ENCODE results near the gene SEMA5A. TPM values are rescaled to one million over a fixed set of nuclear protein-coding genes. Genes with fewer than 3 reads are reported as not detected.

The SEMA5A gene
- total RNA-seq, 1 donor from 2014 or later = 189 TPM

DNA sequence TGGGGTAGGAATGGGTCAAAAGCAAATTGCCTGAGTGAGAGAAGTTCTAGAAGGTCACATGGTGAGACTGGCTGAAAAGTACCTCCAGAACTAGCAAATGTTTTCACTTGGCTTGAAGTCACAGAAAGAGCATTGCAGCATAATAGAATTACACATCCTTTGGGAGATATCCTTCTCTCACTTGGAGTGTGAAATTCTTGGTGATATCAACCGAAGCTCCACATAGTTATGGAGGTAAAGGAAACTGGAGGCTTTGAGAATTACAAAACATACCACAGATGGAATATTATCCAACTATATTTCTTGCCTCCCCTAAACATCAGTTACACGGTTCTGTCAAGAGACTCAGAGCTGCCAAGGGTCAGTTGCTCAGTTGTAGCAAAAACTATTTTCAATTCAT, 182.4 kb downstream of the SEMA5A start:
- DNase-seq (ENCODE audit: extremely low spot score, unreplicated experiment) = no peak
- no peaks in the 10 kb centered on the region for H3K27me3 Mint-ChIP-seq (ENCODE audit: unreplicated experiment)
- peaks cover 38% of the 10 kb centered on the region for H3K4me1 Mint-ChIP-seq (ENCODE audit: unreplicated experiment)
- peak overlapping the region; percentile 66 for H3K27ac Mint-ChIP-seq (ENCODE audit: unreplicated experiment)
- H3K9me3 Mint-ChIP-seq (ENCODE audit: unreplicated experiment) = no peaks in the 10 kb centered on the region
- TF ChIP-seq, protein P1, sequence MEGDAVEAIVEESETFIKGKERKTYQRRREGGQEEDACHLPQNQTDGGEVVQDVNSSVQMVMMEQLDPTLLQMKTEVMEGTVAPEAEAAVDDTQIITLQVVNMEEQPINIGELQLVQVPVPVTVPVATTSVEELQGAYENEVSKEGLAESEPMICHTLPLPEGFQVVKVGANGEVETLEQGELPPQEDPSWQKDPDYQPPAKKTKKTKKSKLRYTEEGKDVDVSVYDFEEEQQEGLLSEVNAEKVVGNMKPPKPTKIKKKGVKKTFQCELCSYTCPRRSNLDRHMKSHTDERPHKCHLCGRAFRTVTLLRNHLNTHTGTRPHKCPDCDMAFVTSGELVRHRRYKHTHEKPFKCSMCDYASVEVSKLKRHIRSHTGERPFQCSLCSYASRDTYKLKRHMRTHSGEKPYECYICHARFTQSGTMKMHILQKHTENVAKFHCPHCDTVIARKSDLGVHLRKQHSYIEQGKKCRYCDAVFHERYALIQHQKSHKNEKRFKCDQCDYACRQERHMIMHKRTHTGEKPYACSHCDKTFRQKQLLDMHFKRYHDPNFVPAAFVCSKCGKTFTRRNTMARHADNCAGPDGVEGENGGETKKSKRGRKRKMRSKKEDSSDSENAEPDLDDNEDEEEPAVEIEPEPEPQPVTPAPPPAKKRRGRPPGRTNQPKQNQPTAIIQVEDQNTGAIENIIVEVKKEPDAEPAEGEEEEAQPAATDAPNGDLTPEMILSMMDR (IDR thresholded peaks at IDR 0.05) = no peak
- no peak overlapping the region for H3K4me3 Mint-ChIP-seq (ENCODE audit: unreplicated experiment)
- H3K36me3 Mint-ChIP-seq (ENCODE audit: unreplicated experiment) = peaks cover 19% of the 10 kb centered on the region

DNA sequence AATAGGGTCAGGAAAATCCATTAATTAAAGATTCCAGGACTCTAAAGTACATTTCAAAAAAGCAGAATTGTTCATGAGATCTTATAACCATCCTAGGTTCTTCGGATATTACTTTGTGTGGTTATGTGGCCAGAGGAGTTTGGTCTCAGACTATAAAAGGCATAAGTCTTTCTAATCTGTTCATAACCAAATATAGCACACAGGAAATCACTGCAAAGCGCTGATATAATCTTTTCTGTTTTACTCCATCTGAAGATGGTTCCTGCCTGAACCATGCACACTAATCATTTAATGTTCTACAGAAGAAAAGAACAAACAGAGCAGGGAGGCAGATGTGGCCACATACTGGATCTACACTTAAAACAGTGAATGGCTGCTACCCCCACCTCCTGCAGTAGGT, 182.8 kb downstream of the SEMA5A start:
- no peaks in the 10 kb centered on the region for H3K9me3 Mint-ChIP-seq (ENCODE audit: unreplicated experiment)
- H3K27me3 Mint-ChIP-seq (ENCODE audit: unreplicated experiment) = no peaks in the 10 kb centered on the region
- peak overlapping the region; percentile 66 for H3K27ac Mint-ChIP-seq (ENCODE audit: unreplicated experiment)
- no peak for DNase-seq (ENCODE audit: extremely low spot score, unreplicated experiment)
- peaks cover 43% of the 10 kb centered on the region for H3K4me1 Mint-ChIP-seq (ENCODE audit: unreplicated experiment)
- H3K4me3 Mint-ChIP-seq (ENCODE audit: unreplicated experiment) = no peak overlapping the region
- TF ChIP-seq, protein P1 (IDR thresholded peaks at IDR 0.05) = no peak
- peaks cover 21% of the 10 kb centered on the region for H3K36me3 Mint-ChIP-seq (ENCODE audit: unreplicated experiment)

DNA sequence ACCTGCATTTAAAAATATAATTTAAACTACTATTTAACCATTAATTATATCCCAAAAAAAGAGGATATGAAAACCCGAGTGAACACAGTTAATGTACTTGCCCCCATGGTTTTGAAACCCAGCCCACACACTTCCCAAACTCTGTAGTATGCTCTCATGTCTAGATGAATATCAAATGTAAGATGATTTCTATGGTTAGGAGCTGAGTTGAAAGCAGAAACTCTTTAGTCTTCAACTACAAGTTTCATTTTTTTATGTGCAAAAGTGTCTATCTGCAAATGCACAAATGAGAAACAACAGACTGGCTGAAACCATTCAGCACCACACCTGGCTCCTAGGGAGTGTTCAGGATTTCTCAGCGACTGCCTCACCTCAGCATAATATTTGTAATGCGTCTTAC, 183.3 kb downstream of the SEMA5A start:
- Mint-ChIP-seq H3K27ac (ENCODE audit: unreplicated experiment) (peak overlapping the region; percentile 66), H3K9me3 (ENCODE audit: unreplicated experiment) (no peaks in the 10 kb centered on the region), H3K4me3 (ENCODE audit: unreplicated experiment) (no peak overlapping the region)

DNA sequence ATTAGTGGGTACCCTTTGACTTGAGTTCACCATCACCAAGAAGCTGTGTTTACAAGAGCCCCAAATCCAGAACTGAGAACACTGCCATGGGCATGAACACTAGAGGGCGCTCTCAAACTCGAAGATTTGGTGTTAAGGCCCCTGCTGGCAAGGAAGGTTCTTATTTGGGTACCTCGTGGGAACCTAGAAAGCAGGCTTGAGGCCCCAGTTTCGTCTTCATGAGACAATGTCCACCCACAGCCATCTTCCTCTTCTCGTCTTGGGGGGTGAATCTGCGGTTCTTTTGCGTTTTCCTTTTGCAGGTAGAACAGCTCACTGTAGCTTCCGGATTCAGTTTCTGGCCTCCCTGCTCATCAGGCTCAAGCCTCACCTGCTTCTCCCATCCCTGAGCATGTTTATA, 184.0 kb downstream of the SEMA5A start:
- H3K36me3 Mint-ChIP-seq (ENCODE audit: unreplicated experiment) = peaks cover 20% of the 10 kb centered on the region
- TF ChIP-seq, protein P1 (IDR thresholded peaks at IDR 0.05) = peak; percentile 56
- H3K27ac Mint-ChIP-seq (ENCODE audit: unreplicated experiment) = no peak overlapping the region
- peaks cover 55% of the 10 kb centered on the region for H3K4me1 Mint-ChIP-seq (ENCODE audit: unreplicated experiment)
- no peaks in the 10 kb centered on the region for H3K27me3 Mint-ChIP-seq (ENCODE audit: unreplicated experiment)
- no peaks in the 10 kb centered on the region for H3K9me3 Mint-ChIP-seq (ENCODE audit: unreplicated experiment)
- no peak for DNase-seq (ENCODE audit: extremely low spot score, unreplicated experiment)
- H3K4me3 Mint-ChIP-seq (ENCODE audit: unreplicated experiment) = no peak overlapping the region

More for the DNA sequence above, 183.3 kb downstream of the SEMA5A start:
- TF ChIP-seq, protein P1 (IDR thresholded peaks at IDR 0.05) = no peak
- no peak for DNase-seq (ENCODE audit: extremely low spot score, unreplicated experiment)
- H3K36me3 Mint-ChIP-seq (ENCODE audit: unreplicated experiment) = peaks cover 21% of the 10 kb centered on the region
- H3K27me3 Mint-ChIP-seq (ENCODE audit: unreplicated experiment) = no peaks in the 10 kb centered on the region
- peaks cover 47% of the 10 kb centered on the region for H3K4me1 Mint-ChIP-seq (ENCODE audit: unreplicated experiment)

DNA sequence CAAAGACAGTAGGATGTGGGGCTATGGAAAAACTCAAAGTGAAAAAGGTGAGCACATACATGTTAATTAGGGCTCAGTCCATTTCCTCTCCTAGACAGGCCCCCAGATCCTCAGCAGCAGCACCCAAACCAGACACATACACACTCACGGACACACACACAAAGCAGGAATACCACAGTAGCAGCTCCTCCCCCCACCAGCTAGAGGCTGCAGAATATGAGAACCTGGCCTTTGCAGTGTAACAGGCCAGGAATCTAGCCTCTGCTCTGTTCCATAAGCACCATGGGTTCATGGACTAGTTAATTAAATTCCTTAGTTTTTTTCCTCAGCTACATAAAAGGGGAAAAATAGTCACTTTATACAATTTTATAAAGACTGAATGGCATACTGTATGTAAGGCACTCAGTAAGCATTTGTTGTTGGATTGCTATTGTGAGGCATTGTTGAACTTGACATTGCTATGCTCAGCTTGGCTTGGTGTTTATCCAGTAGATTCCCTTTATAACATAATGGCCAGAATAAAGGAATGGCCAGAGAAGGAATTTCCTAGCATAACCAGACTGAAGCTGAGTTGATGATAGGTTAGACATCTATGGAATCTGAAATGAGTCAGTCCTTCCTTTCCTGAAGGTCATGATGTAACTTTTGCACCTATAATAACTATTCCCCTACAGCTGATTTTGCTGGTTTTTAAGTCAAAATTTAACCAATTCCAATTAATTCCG, 186.8 kb downstream of the SEMA5A start:
- H3K27me3 Mint-ChIP-seq (ENCODE audit: unreplicated experiment) = no peaks in the 10 kb centered on the region
- H3K36me3 Mint-ChIP-seq (ENCODE audit: unreplicated experiment) = peaks cover 20% of the 10 kb centered on the region
- no peak overlapping the region for H3K4me3 Mint-ChIP-seq (ENCODE audit: unreplicated experiment)
- H3K27ac Mint-ChIP-seq (ENCODE audit: unreplicated experiment) = peak overlapping the region; percentile 63
- DNase-seq (ENCODE audit: extremely low spot score, unreplicated experiment) = no peak
- H3K4me1 Mint-ChIP-seq (ENCODE audit: unreplicated experiment) = peaks cover 70% of the 10 kb centered on the region
- TF ChIP-seq, protein P1 (IDR thresholded peaks at IDR 0.05) = no peak
- H3K9me3 Mint-ChIP-seq (ENCODE audit: unreplicated experiment) = no peaks in the 10 kb centered on the region
